ENCODE data around the gene KCNJ18.
"Not testable (repeated sequence)": the region's sequence is repeated elsewhere in the genome, so short reads cannot be mapped to it uniquely, and the experiment has no call there.

DNA sequence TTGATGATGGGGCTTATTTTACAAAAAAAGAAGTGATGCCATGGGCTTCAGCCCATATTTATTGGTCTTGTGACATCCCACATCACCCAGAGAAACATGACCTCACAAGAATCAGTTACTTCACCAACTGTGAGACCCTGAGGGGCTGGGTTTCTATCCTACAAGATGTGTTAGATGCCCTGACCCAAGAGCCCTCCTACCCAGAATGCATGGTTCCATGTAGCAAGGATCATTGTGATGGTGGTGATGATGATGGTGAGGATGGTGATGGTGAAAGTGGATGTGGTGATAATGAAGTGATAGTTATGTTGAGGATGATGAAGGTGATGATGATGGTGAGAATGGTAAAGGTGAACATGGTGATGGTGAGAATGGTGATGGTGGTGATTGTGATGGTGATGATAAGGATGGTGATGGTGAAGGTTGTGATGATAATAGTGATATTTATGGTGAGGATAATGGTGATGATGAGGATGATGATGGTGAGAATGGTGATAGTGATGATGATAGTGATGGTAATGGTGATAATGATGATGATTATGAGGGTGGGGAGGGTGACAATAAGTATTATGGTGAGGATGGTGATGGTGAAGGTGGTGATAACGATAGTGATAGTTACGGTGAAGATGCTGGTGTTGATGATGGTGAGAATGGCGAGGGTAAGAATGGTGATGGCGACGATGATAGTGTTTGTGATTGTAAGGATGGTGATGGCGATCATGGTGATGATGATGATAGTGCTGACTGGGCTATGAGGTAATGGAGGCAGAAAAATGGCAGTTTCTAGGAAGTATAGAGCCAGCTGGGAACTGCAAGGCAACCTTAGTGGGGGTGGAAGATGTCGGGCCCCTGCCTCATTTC lies 28.5 kb upstream of the KCNJ18 start:
- not testable (repeated sequence) for TF ChIP-seq SUZ12 (IDR thresholded peaks at IDR 0.05; ENCODE audit: extremely low read depth, insufficient read depth, insufficient read length); ZNF274 (IDR thresholded peaks at IDR 0.05; ENCODE audit: low read depth, low read length); YY1 (IDR thresholded peaks at IDR 0.05; ENCODE audit: insufficient read depth, insufficient read length)

All from NT2/D1 (cell line).